ENCODE measurements around the gene TMEM126B.
"Not testable (repeated sequence)": the region's sequence is repeated elsewhere in the genome, so short reads cannot be mapped to it uniquely, and the experiment has no call there.

TMEM126B gene

GRCh38 chr11:85627998-85628770 lies at the start of gene TMEM126B:
Gene TMEM126B, plus strand, starts transcription at chr11:85628593. Its CDS starts 15 bp downstream, at chr11:85628608.
- peak; percentile 85 for DNase-seq (ENCODE audit: low read depth, low spot score)
- H3K27ac ChIP-seq, result peak within 1 kb of the TSS; percentile 69

GRCh38 chr11:85582111-85582510 lies 46.3 kb upstream of the TMEM126B start:
- no peak overlapping the region for H3K27ac ChIP-seq
- DNase-seq (ENCODE audit: low read depth, low spot score), result no peak

DNA sequence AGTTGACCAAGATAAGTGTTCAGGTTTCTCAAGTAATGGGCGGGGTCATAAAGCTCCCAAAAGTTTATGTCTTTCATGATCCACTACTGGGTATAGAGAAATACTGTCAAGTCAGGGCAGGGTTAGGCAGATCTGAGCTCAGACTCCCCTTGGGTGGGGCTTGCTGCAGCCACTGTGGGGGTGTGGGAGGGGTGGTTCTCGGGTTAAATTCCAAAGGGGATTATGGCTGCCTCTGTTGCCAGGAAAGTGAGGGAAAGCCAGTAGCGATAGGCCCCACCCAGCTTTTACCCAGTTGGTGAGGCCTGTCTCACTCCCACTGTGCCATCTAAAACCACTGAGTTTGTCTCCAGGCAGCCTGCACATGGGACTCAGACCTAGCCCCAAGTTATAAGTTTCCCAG lies 39.0 kb upstream of the TMEM126B start:
- H3K27ac ChIP-seq, result no peak overlapping the region
- DNase-seq (ENCODE audit: low read depth, low spot score), result no peak

DNA sequence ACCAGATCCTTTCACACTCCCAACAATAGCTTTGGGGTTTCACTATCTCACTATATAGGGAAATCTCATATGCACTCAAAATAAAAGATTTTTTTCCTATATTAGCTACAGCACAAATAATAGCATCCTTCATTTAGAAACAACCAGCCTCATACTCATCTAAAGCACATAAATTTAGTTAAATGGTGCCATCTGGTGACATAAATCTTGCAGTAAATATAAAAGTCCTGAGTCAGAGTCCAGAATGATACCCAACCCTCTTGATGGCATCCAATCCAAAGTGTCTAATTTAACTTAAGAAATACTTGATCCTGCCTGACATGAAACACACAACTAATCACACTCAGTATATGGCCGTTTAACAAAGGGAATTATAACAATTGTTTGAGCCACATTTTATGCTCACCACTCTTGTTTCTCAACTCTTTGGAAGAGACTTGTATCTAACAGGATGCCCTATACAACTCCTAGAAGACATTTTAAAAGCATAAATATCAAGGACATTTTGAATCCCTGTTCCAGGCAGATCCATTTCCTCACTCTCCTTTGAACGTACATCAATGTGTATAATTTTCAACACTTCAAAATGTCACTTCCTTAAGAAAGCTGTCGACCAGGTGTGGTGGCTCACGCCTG lies 37.4 kb upstream of the TMEM126B start:
- no peak overlapping the region for H3K27ac ChIP-seq
- no peak for DNase-seq (ENCODE audit: low read depth, low spot score)

GRCh38 chr11:85595285-85595884 lies 33.0 kb upstream of the TMEM126B start:
- DNase-seq (ENCODE audit: low read depth, low spot score), result peak; percentile 18

DNA sequence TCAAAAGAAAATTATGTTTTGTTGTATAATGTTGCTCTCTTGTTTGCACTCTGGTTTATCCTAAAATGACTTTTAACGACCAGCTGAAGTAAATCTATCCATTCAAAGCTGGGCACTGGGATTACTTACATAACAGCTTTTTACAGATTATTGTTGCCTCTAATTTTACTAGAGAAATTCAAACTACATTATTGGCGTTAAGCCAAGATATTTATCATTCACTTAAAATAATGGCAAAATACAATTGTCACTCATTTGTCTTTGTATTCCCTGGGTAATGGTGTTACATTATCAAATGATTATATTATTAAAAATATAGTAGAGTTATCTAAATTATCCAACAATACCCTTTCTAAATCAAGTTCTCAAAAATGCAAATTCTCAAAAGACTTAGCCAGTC lies 31.5 kb upstream of the TMEM126B start:
- no peak for DNase-seq (ENCODE audit: low read depth, low spot score)
- no peak overlapping the region for H3K27ac ChIP-seq

More at GRCh38 chr11:85595285-85595884, 33.0 kb upstream of the TMEM126B start:
- no peak overlapping the region for H3K27ac ChIP-seq

GRCh38 chr11:85599083-85599482 lies 29.3 kb upstream of the TMEM126B start:
- no peak overlapping the region for H3K27ac ChIP-seq
- no peak for DNase-seq (ENCODE audit: low read depth, low spot score)

GRCh38 chr11:85602526-85603213 lies 25.7 kb upstream of the TMEM126B start:
- no peak overlapping the region for H3K27ac ChIP-seq
- no peak for DNase-seq (ENCODE audit: low read depth, low spot score)

- no peak overlapping the region for H3K27ac ChIP-seq
- no peak for DNase-seq (ENCODE audit: low read depth, low spot score)
Observed at GRCh38 chr11:85603220-85603619, 25.2 kb upstream of the TMEM126B start.

DNA sequence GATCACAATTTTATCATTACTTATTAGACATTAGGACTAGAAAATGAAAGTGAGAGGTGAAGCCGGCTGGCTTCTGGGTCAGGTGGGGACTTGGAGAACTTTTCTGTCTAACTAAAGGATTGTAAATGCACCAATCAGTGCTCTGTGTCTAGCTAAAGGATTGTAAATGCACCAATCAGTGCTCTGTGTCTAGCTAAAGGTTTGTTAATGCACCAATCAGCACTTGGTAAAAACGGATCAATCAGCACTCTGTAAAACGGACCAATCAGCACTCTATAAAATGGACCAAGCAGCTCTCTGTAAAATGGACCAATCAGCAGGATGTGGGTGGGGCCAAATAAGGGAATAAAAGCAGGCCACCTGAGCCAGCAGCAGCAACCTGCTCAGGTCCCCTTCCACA lies 22.2 kb upstream of the TMEM126B start:
- H3K27ac ChIP-seq; DNase-seq (ENCODE audit: low read depth, low spot score): not testable (repeated sequence)

- not testable (repeated sequence) for H3K27ac ChIP-seq; DNase-seq (ENCODE audit: low read depth, low spot score)
Observed at GRCh38 chr11:85608621-85609020, 19.8 kb upstream of the TMEM126B start.

DNA sequence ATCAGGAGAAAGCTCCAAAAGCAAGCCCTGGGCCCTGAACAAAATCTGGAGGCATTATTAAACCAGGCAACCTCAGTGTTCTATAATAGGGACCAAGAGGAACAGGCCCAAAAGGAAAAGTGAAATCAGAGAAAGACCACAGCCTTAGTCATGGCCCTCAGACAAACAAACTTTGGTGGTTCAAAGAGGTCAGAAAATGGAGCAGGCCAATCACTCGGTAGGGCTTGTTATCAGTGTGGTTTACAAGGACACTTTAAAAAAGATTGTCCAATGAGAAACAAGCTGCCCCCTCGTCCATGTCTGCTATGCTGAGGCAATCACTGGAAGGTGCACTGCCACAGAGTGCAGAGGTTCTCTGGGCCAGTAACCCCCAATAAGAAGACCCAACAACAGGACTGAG lies 19.1 kb upstream of the TMEM126B start:
- not testable (repeated sequence) for DNase-seq (ENCODE audit: low read depth, low spot score); H3K27ac ChIP-seq

DNA sequence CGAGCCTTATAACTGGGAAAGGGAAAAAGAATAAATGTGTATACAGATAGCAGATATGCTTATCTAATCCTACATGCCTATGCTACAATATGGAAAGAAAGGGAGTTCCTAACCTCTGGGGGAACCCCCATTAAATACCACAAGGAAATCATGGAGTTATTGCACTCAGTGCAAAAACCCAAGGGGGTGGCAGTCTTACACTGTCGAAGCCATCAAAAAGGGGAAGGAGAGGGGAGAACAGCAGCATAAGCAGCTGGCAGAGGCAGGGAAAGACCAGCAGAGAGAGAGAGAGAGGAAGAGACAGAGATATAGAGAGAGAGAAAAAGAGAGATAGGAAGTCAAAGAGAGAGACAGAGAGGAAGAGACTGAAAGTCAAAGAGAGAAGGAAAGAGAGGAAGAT lies 16.8 kb upstream of the TMEM126B start:
- DNase-seq (ENCODE audit: low read depth, low spot score); H3K27ac ChIP-seq: not testable (repeated sequence)

DNA sequence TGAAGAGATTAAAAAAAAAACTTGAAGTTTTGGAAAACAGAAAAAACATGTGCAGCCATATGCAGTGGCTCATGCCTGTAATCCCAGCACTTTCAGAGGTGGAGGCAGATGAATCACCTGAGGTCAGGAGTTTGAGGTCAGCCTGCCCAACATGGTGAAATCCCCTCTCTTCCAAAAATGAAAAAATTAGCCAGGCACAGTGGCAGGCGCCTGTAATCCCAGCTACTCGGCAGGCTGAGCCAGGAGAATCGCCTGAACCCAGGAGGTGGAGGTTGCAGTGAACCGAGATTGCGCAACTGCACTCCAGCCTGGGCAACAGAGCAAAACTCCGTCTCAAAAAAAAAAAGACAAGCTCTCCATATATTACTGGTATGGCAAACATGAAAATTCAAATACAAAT lies 8.9 kb upstream of the TMEM126B start:
- DNase-seq (ENCODE audit: low read depth, low spot score), result no peak
- no peak overlapping the region for H3K27ac ChIP-seq

GRCh38 chr11:85620256-85620655 lies 8.1 kb upstream of the TMEM126B start:
- DNase-seq (ENCODE audit: low read depth, low spot score), result no peak
- no peak overlapping the region for H3K27ac ChIP-seq

GRCh38 chr11:85626496-85626895 lies 1.9 kb upstream of the TMEM126B start:
- DNase-seq (ENCODE audit: low read depth, low spot score), result no peak
- H3K27ac ChIP-seq, result no peak overlapping the region

DNA sequence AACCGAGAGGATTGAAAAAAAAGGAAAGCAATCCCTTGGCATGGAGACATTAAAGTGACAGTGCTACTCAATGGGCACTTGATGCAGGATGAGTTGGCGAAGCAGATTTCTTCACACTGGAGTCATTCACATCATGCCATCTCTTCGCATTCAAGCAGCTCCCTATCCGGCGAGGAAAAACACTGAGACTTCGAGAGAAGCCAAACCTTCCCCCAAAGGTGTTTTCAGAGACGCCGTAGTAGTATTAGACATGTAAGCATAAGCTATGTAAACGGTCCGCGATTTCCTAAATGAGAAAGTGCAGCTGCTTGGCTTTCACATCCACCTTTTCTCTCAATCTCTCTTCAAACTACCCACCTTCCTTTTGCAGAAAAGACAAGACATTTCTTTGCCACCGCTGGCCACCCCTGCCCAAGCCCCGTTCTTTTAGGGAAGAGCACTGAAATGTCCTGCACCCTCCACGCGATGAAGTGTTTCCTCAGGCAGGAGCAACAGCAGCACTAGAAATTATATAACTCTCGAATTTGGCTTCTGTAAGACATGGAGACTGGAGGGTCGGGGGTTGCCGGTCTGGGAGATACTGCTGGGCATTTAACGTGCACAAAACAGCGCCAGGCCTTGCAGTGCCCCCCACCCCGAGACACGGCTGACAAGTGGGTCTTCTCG lies 928 bp upstream of the TMEM126B start, which contains the start of gene DLG2:
Gene DLG2, minus strand, starts transcription at position 13 of the 666 bp plus-strand sequence.
- no peak for DNase-seq (ENCODE audit: low read depth, low spot score)
- peak within 1 kb of the TSS; percentile 69 for H3K27ac ChIP-seq

DNA sequence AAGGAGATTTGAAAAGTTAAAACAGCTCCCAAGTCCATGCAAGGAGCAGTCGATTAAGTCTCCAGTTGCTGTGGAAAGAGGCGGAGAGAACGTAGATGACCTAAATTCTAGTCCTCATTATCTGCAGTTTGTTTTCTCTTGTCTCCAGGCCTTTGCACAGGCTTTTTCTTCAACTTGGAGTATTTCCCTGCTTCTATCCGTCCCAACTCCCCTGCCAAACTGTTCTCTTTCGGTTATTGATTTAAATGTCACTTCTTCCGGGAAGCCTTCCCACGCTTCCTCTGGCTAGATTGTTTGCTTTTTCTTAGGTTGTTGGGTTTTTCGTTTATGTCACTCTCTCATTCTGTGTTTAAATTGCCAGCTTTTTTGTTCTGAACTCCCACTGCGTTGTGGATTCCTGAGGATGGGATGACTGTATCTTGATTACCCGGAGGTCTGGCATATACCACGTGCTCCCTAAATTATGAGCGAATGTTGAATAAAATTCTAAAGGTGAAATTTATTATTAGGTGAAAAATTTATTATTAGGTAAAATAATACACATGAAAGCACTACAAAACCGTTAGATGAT lies 463 bp downstream of the TMEM126B start:
- H3K27ac ChIP-seq, result peak overlapping the region; percentile 69
- no peak for DNase-seq (ENCODE audit: low read depth, low spot score)

- no peak overlapping the region for H3K27ac ChIP-seq
- no peak for DNase-seq (ENCODE audit: low read depth, low spot score)
Observed at GRCh38 chr11:85634747-85635146, 6.4 kb downstream of the TMEM126B start.

DNA sequence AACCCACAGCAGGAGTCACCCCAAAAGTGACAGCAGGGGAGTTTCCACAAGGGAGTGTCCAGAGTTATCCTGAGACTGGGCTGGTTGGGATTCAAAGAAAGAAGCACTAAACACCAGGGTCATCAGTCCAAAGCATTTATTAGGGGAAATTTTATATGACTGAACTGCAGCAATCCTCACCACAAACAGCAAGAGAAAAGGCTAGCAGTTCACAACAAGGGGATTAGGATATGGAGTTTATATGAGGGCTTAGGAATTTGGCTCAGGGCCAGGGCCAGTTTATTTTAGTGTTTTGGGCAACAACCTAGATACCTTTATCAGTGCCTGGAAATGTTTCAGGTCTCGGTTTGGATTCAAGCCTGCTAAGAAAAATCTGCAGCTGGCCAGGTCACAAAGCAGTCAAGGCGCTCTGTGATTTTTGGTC lies 14.8 kb downstream of the TMEM126B start:
- no peak overlapping the region for H3K27ac ChIP-seq
- DNase-seq (ENCODE audit: low read depth, low spot score), result no peak
